HFFc6 (cell line): ENCODE measurements around the gene RBM33. TPM values are rescaled to one million over a fixed set of nuclear protein-coding genes. Genes with fewer than 3 reads are reported as not detected.
"Not testable (repeated sequence)": the region's sequence is repeated elsewhere in the genome, so short reads cannot be mapped to it uniquely, and the experiment has no call there.

Experiments used
- DNase-seq: peaks from one replicate; pipeline ENCODE4 v3.0.0-alpha.2; 2018
- H3K27ac Mint-ChIP-seq: 2 replicates; pipeline ENCODE4 v1.8.0; 2020; ENCODE audit warnings: mild to moderate bottlenecking, mixed read lengths
- H3K27me3 Mint-ChIP-seq: 2 replicates; pipeline ENCODE4 v1.8.0; 2021; ENCODE audit warnings: mild to moderate bottlenecking, moderate library complexity, mixed read lengths; ENCODE audit not compliant: insufficient read depth
- H3K36me3 Mint-ChIP-seq: 2 replicates; pipeline ENCODE4 v1.8.0; 2021; ENCODE audit warnings: low read depth, mixed read lengths
- H3K4me1 Mint-ChIP-seq: 2 replicates; pipeline ENCODE4 v1.8.0; 2020; ENCODE audit warnings: low read depth, mixed read lengths
- H3K4me3 Mint-ChIP-seq: 2 replicates; pipeline ENCODE4 v1.8.0; 2020; ENCODE audit warnings: mild to moderate bottlenecking, moderate library complexity, mixed read lengths
- H3K9me3 Mint-ChIP-seq: 2 replicates; pipeline ENCODE4 v1.8.0; 2020; ENCODE audit warnings: mild to moderate bottlenecking, mixed read lengths
- CTCF ChIP-seq: fragments of 200-600 bp; sonication (generic); IDR thresholded peaks from 2 replicates; pipeline ENCODE4 v1.5.0; 2021; ENCODE audit warnings: antibody characterized with exemption, mild to moderate bottlenecking
- total RNA-seq, 6 experiments: library from RNA; stranded (reverse); fragmentation: NEBNext Ultra II Directional; extraction: Animal tissue kit (Norgen Biotek cat#: 25700); gene quantifications; 2 replicates in 1 of 6; 3 replicates in 5 of 6; pipeline ENCODE4 v1.2.3, GENCODE V29; 2021

RBM33 gene
- total RNA-seq, 6 experiments from 2014 or later: 31.5 to 38.9 (median 34.5) TPM

GRCh38 chr7:155609185-155609584 lies 35.3 kb upstream of the RBM33 start:
- no peak overlapping the region for H3K27ac Mint-ChIP-seq

GRCh38 chr7:155610633-155611193 lies 33.7 kb upstream of the RBM33 start:
- Mint-ChIP-seq H3K27ac (no peak overlapping the region), H3K9me3 (peaks cover 11% of the 10 kb centered on the region), H3K36me3 (peaks cover 7% of the 10 kb centered on the region), H3K27me3 (peaks cover 15% of the 10 kb centered on the region), H3K4me3 (no peak overlapping the region), H3K4me1 (peaks cover 9% of the 10 kb centered on the region; the same call in 1 of the 2 replicates)
- TF ChIP-seq CTCF: no peak
- DNase-seq: no peak

More at GRCh38 chr7:155609185-155609584, 35.3 kb upstream of the RBM33 start:
- Mint-ChIP-seq H3K27me3 (peaks cover 17% of the 10 kb centered on the region), H3K36me3 (no peaks in the 10 kb centered on the region), H3K9me3 (no peaks in the 10 kb centered on the region), H3K4me1 (peaks cover 9% of the 10 kb centered on the region; the same call in 1 of the 2 replicates), H3K4me3 (no peak overlapping the region)
- DNase-seq: no peak
- TF ChIP-seq CTCF: no peak

GRCh38 chr7:155611808-155612447 lies 32.5 kb upstream of the RBM33 start:
- H3K27ac Mint-ChIP-seq: no peak overlapping the region
- H3K27me3 Mint-ChIP-seq: peaks cover 11% of the 10 kb centered on the region
- H3K9me3 Mint-ChIP-seq: peaks cover 16% of the 10 kb centered on the region
- no peak for DNase-seq
- no peak overlapping the region for H3K4me3 Mint-ChIP-seq
- H3K4me1 Mint-ChIP-seq: peaks cover 9% of the 10 kb centered on the region; the same call in 1 of the 2 replicates
- peaks cover 7% of the 10 kb centered on the region for H3K36me3 Mint-ChIP-seq
- TF ChIP-seq CTCF: no peak

GRCh38 chr7:155612658-155613057 lies 31.8 kb upstream of the RBM33 start:
- H3K4me3 Mint-ChIP-seq: no peak overlapping the region
- peaks cover 11% of the 10 kb centered on the region for H3K27me3 Mint-ChIP-seq
- no peak for DNase-seq
- no peak overlapping the region for H3K27ac Mint-ChIP-seq
- peaks cover 7% of the 10 kb centered on the region for H3K36me3 Mint-ChIP-seq
- H3K9me3 Mint-ChIP-seq: peaks cover 18% of the 10 kb centered on the region
- peaks cover 9% of the 10 kb centered on the region; the same call in 1 of the 2 replicates for H3K4me1 Mint-ChIP-seq
- TF ChIP-seq CTCF: no peak

- H3K4me3 Mint-ChIP-seq, H3K4me1 Mint-ChIP-seq, H3K27me3 Mint-ChIP-seq, H3K36me3 Mint-ChIP-seq, DNase-seq, H3K27ac Mint-ChIP-seq: not testable (repeated sequence)
- H3K9me3 Mint-ChIP-seq: peaks cover 18% of the 10 kb centered on the region
Observed at GRCh38 chr7:155615085-155615484, 29.4 kb upstream of the RBM33 start.
